ENCODE data around the gene NCOR2. TPM values are rescaled to one million over a fixed set of nuclear protein-coding genes. Genes with fewer than 3 reads are reported as not detected.

The NCOR2 gene
- total RNA-seq, 1 experiment from 2014 or later: 153 TPM

DNA sequence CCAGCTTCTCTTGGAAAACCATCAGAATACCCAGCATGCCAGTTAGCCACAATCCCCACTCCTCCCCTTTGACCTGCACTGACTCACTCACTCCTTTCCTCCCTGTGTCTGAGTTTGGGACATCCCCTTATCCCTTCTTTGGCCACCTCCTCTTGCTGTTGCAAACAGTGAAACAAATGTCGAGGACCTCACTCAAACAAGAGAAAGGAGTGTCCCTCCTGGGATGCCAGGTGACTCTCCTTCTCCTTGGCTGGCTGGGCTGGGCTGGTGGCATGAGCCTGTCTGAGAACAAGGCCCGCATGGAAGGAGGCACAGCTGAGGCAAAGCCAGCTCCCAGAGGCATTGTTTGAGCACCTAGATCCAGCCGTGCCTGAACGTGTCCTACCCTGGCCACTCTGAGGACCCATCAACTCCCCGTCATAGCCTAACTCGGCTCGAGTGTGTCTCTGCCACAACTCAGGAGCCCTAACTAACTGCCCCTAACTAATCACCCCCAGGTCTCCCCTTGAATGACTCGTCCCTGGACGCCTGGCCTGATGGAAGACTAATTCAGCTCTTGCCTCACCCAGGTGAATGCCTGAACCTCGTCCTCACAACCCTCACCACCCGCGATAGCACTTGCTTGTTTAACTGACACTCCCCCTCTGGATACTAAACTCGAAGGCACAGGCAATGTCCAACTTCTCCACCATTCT is 43.0 kb downstream of the NCOR2 start:
- DNase-seq (ENCODE audit: low read depth, low spot score): no peak
- Histone ChIP-seq H2AFZ (ENCODE audit: low read depth, low read length, poor library complexity, severe bottlenecking) (no peak overlapping the region), H3K27ac (ENCODE audit: low read depth, low read length) (peak overlapping the region; percentile 30), H3K9me3 (ENCODE audit: control insufficient read depth in 1 of 2, insufficient read depth in 1 of 2, low read depth in 1 of 2, low read length in 2 of 2) (no peaks in the 10 kb centered on the region), H3K27me3 (ENCODE audit: insufficient read depth, low read length) (no peaks in the 10 kb centered on the region), H3K9me2 (ENCODE audit: insufficient read depth) (no peaks in the 10 kb centered on the region), H3K36me3 (ENCODE audit: control insufficient read depth in 1 of 2, insufficient read depth in 2 of 2, low read length in 2 of 2) (no peaks in the 10 kb centered on the region), H3K4me1 (ENCODE audit: control insufficient read depth in 1 of 2, insufficient read depth in 2 of 2, low read length in 2 of 2) (peaks cover 28 to 46% of the 10 kb centered on the region in 2 experiments), H3K4me3 (replicated peaks in 1 of 2; ENCODE audit: low read depth in 1 of 2, low read length in 2 of 2) (no peak overlapping the region), H4K20me1 (ENCODE audit: insufficient read depth) (peaks cover 4% of the 10 kb centered on the region; the same call in 1 of the 2 replicates), H3K79me2 (ENCODE audit: insufficient read depth, low read length) (peaks cover 65% of the 10 kb centered on the region), H3K4me2 (ENCODE audit: low read length) (peak overlapping the region; percentile 44), H3K9ac (ENCODE audit: low read length) (0 out of 2 replicates have a peak overlapping the region, but pooled peaks have one; percentile 3)
- RAD21 ChIA-PET (ENCODE audit: low non-redundant PET in 1 of 2, low total read pairs in 2 of 2, uncharacterized antibody in 2 of 2, unreplicated experiment in 2 of 2): no interaction called here
- POLR2A ChIA-PET: no interaction called here
- intact Hi-C loops (cut with micrococcal nuclease): no loop called here
- BruUV-seq (replicated peaks): no TSS peak
- CTCF ChIA-PET: no interaction called here
- TF ChIP-seq YY1 (IDR thresholded peaks at IDR 0.05; ENCODE audit: extremely low read depth, insufficient replicate concordance, low read depth, low read length) (no peak), SP1 (IDR thresholded peaks at IDR 0.05; ENCODE audit: low read depth) (no peak), POLR2A (IDR thresholded peaks at IDR 0.05; ENCODE audit: borderline replicate concordance, extremely low read depth, insufficient read depth, insufficient read length) (no peak), FOSL1 (IDR thresholded peaks at IDR 0.05; ENCODE audit: low read depth) (no peak), ZFX (IDR thresholded peaks at IDR 0.05) (no peak), EZH2phosphoT487 (IDR thresholded peaks at IDR 0.05; ENCODE audit: borderline replicate concordance) (no peak), CEBPB (IDR thresholded peaks at IDR 0.05; ENCODE audit: low read depth) (no peak), JUND (IDR thresholded peaks at IDR 0.05) (no peak), SRF (IDR thresholded peaks at IDR 0.05; ENCODE audit: low read depth) (no peak)
- TF ChIP-seq, protein P1, sequence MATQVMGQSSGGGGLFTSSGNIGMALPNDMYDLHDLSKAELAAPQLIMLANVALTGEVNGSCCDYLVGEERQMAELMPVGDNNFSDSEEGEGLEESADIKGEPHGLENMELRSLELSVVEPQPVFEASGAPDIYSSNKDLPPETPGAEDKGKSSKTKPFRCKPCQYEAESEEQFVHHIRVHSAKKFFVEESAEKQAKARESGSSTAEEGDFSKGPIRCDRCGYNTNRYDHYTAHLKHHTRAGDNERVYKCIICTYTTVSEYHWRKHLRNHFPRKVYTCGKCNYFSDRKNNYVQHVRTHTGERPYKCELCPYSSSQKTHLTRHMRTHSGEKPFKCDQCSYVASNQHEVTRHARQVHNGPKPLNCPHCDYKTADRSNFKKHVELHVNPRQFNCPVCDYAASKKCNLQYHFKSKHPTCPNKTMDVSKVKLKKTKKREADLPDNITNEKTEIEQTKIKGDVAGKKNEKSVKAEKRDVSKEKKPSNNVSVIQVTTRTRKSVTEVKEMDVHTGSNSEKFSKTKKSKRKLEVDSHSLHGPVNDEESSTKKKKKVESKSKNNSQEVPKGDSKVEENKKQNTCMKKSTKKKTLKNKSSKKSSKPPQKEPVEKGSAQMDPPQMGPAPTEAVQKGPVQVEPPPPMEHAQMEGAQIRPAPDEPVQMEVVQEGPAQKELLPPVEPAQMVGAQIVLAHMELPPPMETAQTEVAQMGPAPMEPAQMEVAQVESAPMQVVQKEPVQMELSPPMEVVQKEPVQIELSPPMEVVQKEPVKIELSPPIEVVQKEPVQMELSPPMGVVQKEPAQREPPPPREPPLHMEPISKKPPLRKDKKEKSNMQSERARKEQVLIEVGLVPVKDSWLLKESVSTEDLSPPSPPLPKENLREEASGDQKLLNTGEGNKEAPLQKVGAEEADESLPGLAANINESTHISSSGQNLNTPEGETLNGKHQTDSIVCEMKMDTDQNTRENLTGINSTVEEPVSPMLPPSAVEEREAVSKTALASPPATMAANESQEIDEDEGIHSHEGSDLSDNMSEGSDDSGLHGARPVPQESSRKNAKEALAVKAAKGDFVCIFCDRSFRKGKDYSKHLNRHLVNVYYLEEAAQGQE (IDR thresholded peaks at IDR 0.05; ENCODE audit: low read depth): no peak
- ATAC-seq: peak; percentile 69

Measured in HCT116 (cell line).